ENCODE results near the gene SLC6A18.

GRCh38 chr5:1222147-1222546, 3.0 kb upstream of the SLC6A18 start:
- no peak for TF ChIP-seq CTCF (IDR thresholded peaks at IDR 0.05; ENCODE audit: insufficient read depth, low read length, poor library complexity, severe bottlenecking)
- TF ChIP-seq EZH2phosphoT487 (conservative IDR thresholded peaks at IDR 0.05; ENCODE audit: low read length) = no peak

Measured in SU-DHL-6 (cell line).